CD8-positive, alpha-beta memory T cell (primary cell): Measurements from ENCODE around the gene FGD1. TPM values are rescaled to one million over a fixed set of nuclear protein-coding genes. Genes with fewer than 3 reads are reported as not detected.
"Not testable (repeated sequence)": the region's sequence is repeated elsewhere in the genome, so short reads cannot be mapped to it uniquely, and the experiment has no call there.

Source experiments
- CTCF ChIA-PET: fragments of 350-600 bp; sonication (Branson Sonifier 250); formaldehyde crosslinking; loops from one replicate; lab custom pipeline; 2021; ENCODE audit warnings: antibody characterized with exemption; lab: Charles Lee
- POLR2A ChIA-PET: fragments of 350-600 bp; sonication (Branson Sonifier 250); formaldehyde crosslinking; loops from one replicate; lab custom pipeline; 2021; ENCODE audit warnings: antibody characterized with exemption; lab: Charles Lee
- DNase-seq, 5 donors: peaks; one replicate each; pipeline versions ENCODE4 v3.0.0 to v3.0.0-alpha.2; 2020 to 2022; ENCODE audit warnings: mixed read lengths in 1 of 5
- H3K27ac ChIP-seq: one replicate; pipeline ENCODE4 v1.7.0; 2013; ENCODE audit warnings: low read depth, mild to moderate bottlenecking, low read length, moderate library complexity
- H3K27me3 ChIP-seq: 2 replicates; pipeline ENCODE4 v1.7.0; 2013; ENCODE audit warnings: low read length, mild to moderate bottlenecking; ENCODE audit not compliant: insufficient read depth, poor library complexity, severe bottlenecking
- H3K36me3 ChIP-seq: 2 replicates; pipeline ENCODE4 v1.7.0; 2013; ENCODE audit warnings: mild to moderate bottlenecking, low read length, moderate library complexity; ENCODE audit not compliant: insufficient read depth
- H3K4me1 ChIP-seq: 2 replicates; pipeline ENCODE4 v1.7.0; 2013; ENCODE audit warnings: mild to moderate bottlenecking, low read length, moderate library complexity; ENCODE audit not compliant: insufficient read depth
- H3K4me3 ChIP-seq: 2 replicates; pipeline ENCODE4 v1.7.0; 2013; ENCODE audit warnings: mild to moderate bottlenecking, low read length
- H3K9me3 ChIP-seq: 2 replicates; pipeline ENCODE4 v1.7.0; 2013; ENCODE audit warnings: mild to moderate bottlenecking, low read length
- H3K27ac Mint-ChIP-seq, 8 donors: one replicate each; pipeline ENCODE4 v1.8.0; 2020 to 2021; ENCODE audit warnings: mixed read lengths in 8 of 8, mild to moderate bottlenecking in 6 of 8, inconsistent platforms in 3 of 8, moderate library complexity in 3 of 8
- H3K27me3 Mint-ChIP-seq, 2 donors: one replicate each; pipeline ENCODE4 v1.8.0; 2020 to 2021; ENCODE audit warnings: mixed read lengths in 2 of 2, mild to moderate bottlenecking in 1 of 2, moderate library complexity in 1 of 2
- H3K36me3 Mint-ChIP-seq, 3 donors: one replicate each; pipeline ENCODE4 v1.8.0; 2020 to 2021; ENCODE audit warnings: mixed read lengths in 3 of 3, inconsistent platforms in 1 of 3, mild to moderate bottlenecking in 1 of 3
- H3K4me1 Mint-ChIP-seq, 3 donors: one replicate each; pipeline ENCODE4 v1.8.0; 2020 to 2021; ENCODE audit warnings: mixed read lengths in 3 of 3, inconsistent platforms in 1 of 3, mild to moderate bottlenecking in 1 of 3
- H3K4me3 Mint-ChIP-seq, 7 donors: one replicate each; pipeline ENCODE4 v1.8.0; 2020 to 2021; ENCODE audit warnings: mixed read lengths in 7 of 7, mild to moderate bottlenecking in 6 of 7, moderate library complexity in 4 of 7, inconsistent platforms in 2 of 7
- H3K9me3 Mint-ChIP-seq, 5 donors: one replicate each; pipeline ENCODE4 v1.8.0; 2020 to 2022; ENCODE audit warnings: mixed read lengths in 5 of 5, mild to moderate bottlenecking in 3 of 5, moderate library complexity in 2 of 5, inconsistent platforms in 1 of 5
- polyA plus RNA-seq: library from polyadenylated mRNA; unstranded; fragments of 300-500 nt; fragmentation: Illumina TruSeq; gene quantifications from one replicate; pipeline ENCODE4 v1.2.3, GENCODE V29; 2021
- total RNA-seq, 2 experiments: library from RNA; stranded (reverse); gene quantifications; one replicate each; pipeline ENCODE4 v1.2.3, GENCODE V29; 2021

Gene FGD1
- total and polyA plus RNA-seq, 3 experiments from 2014 or later, result 0.07 to 0.67 TPM; not detected in 1

GRCh38 chrX:54509400-54509799 is 13.4 kb upstream of the FGD1 start:
- POLR2A ChIA-PET, result no interaction called here

GRCh38 chrX:54496936-54497335 is 902 bp upstream of the FGD1 start:
- POLR2A ChIA-PET, result no interaction called here
- H3K36me3 ChIP-seq, result no peaks in the 10 kb centered on the region
- H3K27ac ChIP-seq, result no peak overlapping the region
- no peak overlapping the region for H3K4me3 ChIP-seq
- no peaks in the 10 kb centered on the region for H3K4me1 ChIP-seq
- H3K9me3 ChIP-seq, result no peaks in the 10 kb centered on the region
- peaks cover 0 to 1% (median 0%) of the 10 kb centered on the region in 3 donors for H3K36me3 Mint-ChIP-seq
- peaks cover 0 to 6% (median 4%) of the 10 kb centered on the region in 3 donors for H3K4me1 Mint-ChIP-seq
- peaks cover 23 to 27% of the 10 kb centered on the region in 2 donors for H3K27me3 Mint-ChIP-seq
- DNase-seq, result no peak
- H3K9me3 Mint-ChIP-seq, result peaks cover 0 to 3% (median 0%) of the 10 kb centered on the region in 5 donors
- CTCF ChIA-PET, result interaction anchor here (1.7 kb wide), 1 partner anchor 143 kb away, joined by 4 read pairs; no protein-coding TSS in a partner anchor
- H3K4me3 Mint-ChIP-seq, result peak overlapping the region in 6 of 7 donors; percentile 46 to 75 (median 60)
- peak overlapping the region in 1 of 8 donors; percentile 0 for H3K27ac Mint-ChIP-seq
- H3K27me3 ChIP-seq, result no peaks in the 10 kb centered on the region

More at GRCh38 chrX:54509400-54509799, 13.4 kb upstream of the FGD1 start:
- Histone ChIP-seq H3K27me3 (no peaks in the 10 kb centered on the region), H3K4me1 (no peaks in the 10 kb centered on the region), H3K36me3 (no peaks in the 10 kb centered on the region), H3K27ac (no peak overlapping the region), H3K4me3 (no peak overlapping the region), H3K9me3 (no peaks in the 10 kb centered on the region)
- no peak for DNase-seq
- Mint-ChIP-seq H3K36me3 (no peaks in the 10 kb centered on the region), H3K27ac (no peak overlapping the region), H3K27me3 (peaks cover 10% of the 10 kb centered on the region in 2 donors), H3K9me3 (peaks cover 0 to 2% (median 0%) of the 10 kb centered on the region in 5 donors), H3K4me1 (no peaks in the 10 kb centered on the region), H3K4me3 (no peak overlapping the region)
- CTCF ChIA-PET, result no interaction called here

- Histone ChIP-seq H3K4me1 (no peaks in the 10 kb centered on the region), H3K27me3 (no peaks in the 10 kb centered on the region), H3K9me3 (no peaks in the 10 kb centered on the region), H3K27ac (no peak overlapping the region), H3K36me3 (no peaks in the 10 kb centered on the region), H3K4me3 (no peak overlapping the region)
- Mint-ChIP-seq H3K27ac (no peak overlapping the region), H3K9me3 (peaks cover 0 to 3% (median 0%) of the 10 kb centered on the region in 5 donors), H3K4me1 (peaks cover 0 to 6% (median 4%) of the 10 kb centered on the region in 3 donors), H3K36me3 (peaks cover 0 to 1% (median 0%) of the 10 kb centered on the region in 3 donors), H3K27me3 (peaks cover 27% of the 10 kb centered on the region in 2 donors), H3K4me3 (peak overlapping the region; percentile 37 to 88 (median 58))
- DNase-seq, result no peak
- CTCF ChIA-PET, result interaction anchor here (1.7 kb wide), 1 partner anchor 143 kb away, joined by 4 read pairs; no protein-coding TSS in a partner anchor
- POLR2A ChIA-PET, result no interaction called here
Observed at GRCh38 chrX:54496517-54496852, 451 bp upstream of the FGD1 start.

- Histone ChIP-seq H3K4me1 (no peaks in the 10 kb centered on the region), H3K36me3 (no peaks in the 10 kb centered on the region), H3K9me3 (no peaks in the 10 kb centered on the region), H3K27me3 (no peaks in the 10 kb centered on the region), H3K4me3 (no peak overlapping the region), H3K27ac (no peak overlapping the region)
- H3K4me1 Mint-ChIP-seq, result peaks cover 0 to 6% (median 4%) of the 10 kb centered on the region in 3 donors
- peaks cover 0 to 1% (median 0%) of the 10 kb centered on the region in 3 donors for H3K36me3 Mint-ChIP-seq
- no peak for DNase-seq
- H3K4me3 Mint-ChIP-seq, result peak overlapping the region in 5 of 7 donors; percentile 21 to 81 (median 58)
- ChIA-PET POLR2A (no interaction called here), CTCF (no interaction called here)
- H3K9me3 Mint-ChIP-seq, result peaks cover 0 to 3% (median 0%) of the 10 kb centered on the region in 5 donors
- peaks cover 27% of the 10 kb centered on the region in 2 donors for H3K27me3 Mint-ChIP-seq
- H3K27ac Mint-ChIP-seq, result no peak overlapping the region
Observed at GRCh38 chrX:54494989-54495813, 833 bp downstream of the FGD1 start.

- POLR2A ChIA-PET, result no interaction called here
- Histone ChIP-seq H3K4me1 (no peaks in the 10 kb centered on the region), H3K36me3 (no peaks in the 10 kb centered on the region), H3K9me3 (no peaks in the 10 kb centered on the region), H3K27me3 (no peaks in the 10 kb centered on the region), H3K4me3 (no peak overlapping the region), H3K27ac (no peak overlapping the region)
- Mint-ChIP-seq H3K36me3 (peaks cover 0 to 1% (median 0%) of the 10 kb centered on the region in 3 donors), H3K4me3 (peak overlapping the region in 5 of 7 donors; percentile 8 to 59 (median 14)), H3K9me3 (peaks cover 0 to 3% (median 0%) of the 10 kb centered on the region in 5 donors), H3K4me1 (peaks cover 0 to 6% (median 4%) of the 10 kb centered on the region in 3 donors), H3K27ac (no peak overlapping the region), H3K27me3 (peaks cover 25 to 27% of the 10 kb centered on the region in 2 donors)
- CTCF ChIA-PET, result no interaction called here
- no peak for DNase-seq
Observed at GRCh38 chrX:54494166-54494988, 1.7 kb downstream of the FGD1 start.

GRCh38 chrX:54492340-54492739 is 3.7 kb downstream of the FGD1 start:
- Histone ChIP-seq H3K4me3 (no peak overlapping the region), H3K27me3 (no peaks in the 10 kb centered on the region), H3K36me3 (no peaks in the 10 kb centered on the region), H3K4me1 (no peaks in the 10 kb centered on the region), H3K27ac (no peak overlapping the region), H3K9me3 (no peaks in the 10 kb centered on the region)
- Mint-ChIP-seq H3K27ac (no peak overlapping the region), H3K4me1 (peaks cover 0 to 6% (median 4%) of the 10 kb centered on the region in 3 donors), H3K36me3 (peaks cover 0 to 1% (median 0%) of the 10 kb centered on the region in 3 donors), H3K27me3 (peaks cover 16 to 22% of the 10 kb centered on the region in 2 donors), H3K4me3 (no peak overlapping the region), H3K9me3 (peaks cover 0 to 3% (median 0%) of the 10 kb centered on the region in 5 donors)
- no peak for DNase-seq
- ChIA-PET CTCF (no interaction called here), POLR2A (no interaction called here)

GRCh38 chrX:54489819-54490218 is 6.2 kb downstream of the FGD1 start:
- POLR2A ChIA-PET, H3K4me1 Mint-ChIP-seq, H3K27ac Mint-ChIP-seq, H3K9me3 ChIP-seq, H3K36me3 ChIP-seq, H3K27me3 ChIP-seq, H3K4me3 ChIP-seq, CTCF ChIA-PET, H3K27ac ChIP-seq, H3K9me3 Mint-ChIP-seq, H3K4me1 ChIP-seq, H3K36me3 Mint-ChIP-seq, DNase-seq, H3K4me3 Mint-ChIP-seq: not testable (repeated sequence)
- peaks cover 13 to 20% of the 10 kb centered on the region in 2 donors for H3K27me3 Mint-ChIP-seq
